SK-N-SH treated with all-trans-retinoic acid at 6 μM for 48 hours (cell line): ENCODE measurements around the gene ATF6.
A peak's percentile ranks its signal among the peaks of the same experiment; 100 is the strongest.

ENCODE experiments used
- ATAC-seq: fragments of 200-7000 bp; cut with Tn5 transposase; 3 replicates; pipeline ENCODE4 v1.9.1; 2020; ENCODE audit warnings: mild to moderate bottlenecking, moderate library complexity
- ARNTL ChIP-seq: fragments of 450-650 bp; formaldehyde crosslinking; IDR thresholded peaks from 2 replicates; pipeline ENCODE4 v1.5.0; 2020; ENCODE audit warnings: low read depth, mild to moderate bottlenecking, moderate library complexity, borderline replicate concordance
- BACH2 ChIP-seq: fragments of 250-450 bp; sonication (Bioruptor Pico); IDR thresholded peaks from 2 replicates; pipeline ENCODE4 v1.9.0; 2021; ENCODE audit warnings: mild to moderate bottlenecking, borderline replicate concordance
- CSDC2 ChIP-seq: fragments of 250-450 bp; sonication (Bioruptor Pico); IDR thresholded peaks from 2 replicates; pipeline ENCODE4 v1.5.0; 2020; ENCODE audit warnings: mild to moderate bottlenecking, moderate library complexity
- ESRRG ChIP-seq: fragments of 250-450 bp; sonication (Bioruptor Pico); IDR thresholded peaks from 2 replicates; pipeline ENCODE4 v1.6.1; 2021; ENCODE audit warnings: mild to moderate bottlenecking
- GLIS3 ChIP-seq: fragments of 250-450 bp; sonication (Bioruptor Pico); IDR thresholded peaks from 2 replicates; pipeline ENCODE4 v1.5.0; 2020; ENCODE audit warnings: mild to moderate bottlenecking, moderate library complexity
- ISL1 ChIP-seq: fragments of 250-450 bp; sonication (Bioruptor Pico); IDR thresholded peaks from 2 replicates; pipeline ENCODE4 v2.1.2; 2022; ENCODE audit warnings: mild to moderate bottlenecking, moderate library complexity
- OSR1 ChIP-seq: fragments of 250-450 bp; sonication (Bioruptor Pico); IDR thresholded peaks from 2 replicates; pipeline ENCODE4 v1.8.0; 2022; ENCODE audit warnings: moderate library complexity, mild to moderate bottlenecking, inconsistent platforms
- PPARA ChIP-seq: fragments of 250-450 bp; sonication (Bioruptor Pico); IDR thresholded peaks from 2 replicates; pipeline ENCODE4 v1.5.0; 2020; ENCODE audit warnings: mild to moderate bottlenecking, borderline replicate concordance
- RARB ChIP-seq: fragments of 250-450 bp; sonication (Bioruptor Pico); IDR thresholded peaks from 2 replicates; pipeline ENCODE4 v1.8.0; 2021; ENCODE audit warnings: mild to moderate bottlenecking, moderate library complexity
- SNAI2 ChIP-seq: fragments of 250-450 bp; sonication (Bioruptor Pico); IDR thresholded peaks from 2 replicates; pipeline ENCODE4 v1.5.0; 2020; ENCODE audit warnings: mild to moderate bottlenecking, moderate library complexity
- TCF4 ChIP-seq: fragments of 250-450 bp; sonication (Bioruptor Pico); IDR thresholded peaks from 2 replicates; pipeline ENCODE4 v1.8.0; 2021; ENCODE audit warnings: mild to moderate bottlenecking, moderate library complexity, borderline replicate concordance
- TOX ChIP-seq: fragments of 250-450 bp; sonication (Bioruptor Pico); IDR thresholded peaks from 2 replicates; pipeline ENCODE4 v1.8.0; 2021; ENCODE audit warnings: mild to moderate bottlenecking, moderate library complexity, borderline replicate concordance
- ZC3H10 ChIP-seq: fragments of 250-450 bp; sonication (Bioruptor Pico); IDR thresholded peaks from 2 replicates; pipeline ENCODE4 v1.5.1; 2021; ENCODE audit warnings: mild to moderate bottlenecking, moderate library complexity
- ZFP3 ChIP-seq: fragments of 250-450 bp; sonication (Bioruptor Pico); IDR thresholded peaks from 2 replicates; pipeline ENCODE4 v1.5.0; 2020; ENCODE audit warnings: mild to moderate bottlenecking, moderate library complexity
- ZFP30 ChIP-seq: fragments of 450-650 bp; formaldehyde crosslinking; IDR thresholded peaks from 2 replicates; pipeline ENCODE4 v1.5.0; 2022; ENCODE audit warnings: mild to moderate bottlenecking, moderate library complexity
- ZNF565 ChIP-seq: fragments of 450-650 bp; formaldehyde crosslinking; conservative IDR thresholded peaks from 2 replicates; pipeline ENCODE4 v1.5.0; 2020; ENCODE audit warnings: low read depth, mild to moderate bottlenecking, moderate library complexity
- ZNF8 ChIP-seq: fragments of 450-650 bp; formaldehyde crosslinking; IDR thresholded peaks from 2 replicates; pipeline ENCODE4 v1.5.0; 2020; ENCODE audit warnings: mild to moderate bottlenecking, moderate library complexity
- TF ChIP-seq, protein P1 (sequence below): fragments of 250-450 bp; sonication (Bioruptor Pico); IDR thresholded peaks from 2 replicates; pipeline ENCODE4 v1.8.0; 2021; ENCODE audit warnings: low read depth, mild to moderate bottlenecking, moderate library complexity, borderline replicate concordance
- TF ChIP-seq, protein P2 (sequence below): fragments of 250-450 bp; sonication (Bioruptor Pico); IDR thresholded peaks from 2 replicates; pipeline ENCODE4 v1.5.1; 2020; ENCODE audit warnings: low read depth, mild to moderate bottlenecking, moderate library complexity
- TF ChIP-seq, protein P3 (sequence below): fragments of 250-450 bp; sonication (Bioruptor Pico); IDR thresholded peaks from 2 replicates; pipeline ENCODE4 v1.5.1; 2021; ENCODE audit warnings: mild to moderate bottlenecking, moderate library complexity
- TF ChIP-seq, protein P4 (sequence below): fragments of 250-450 bp; sonication (Bioruptor Pico); IDR thresholded peaks from 2 replicates; pipeline ENCODE4 v1.8.0; 2020; ENCODE audit warnings: mild to moderate bottlenecking, moderate library complexity, borderline replicate concordance

Gene ATF6

DNA sequence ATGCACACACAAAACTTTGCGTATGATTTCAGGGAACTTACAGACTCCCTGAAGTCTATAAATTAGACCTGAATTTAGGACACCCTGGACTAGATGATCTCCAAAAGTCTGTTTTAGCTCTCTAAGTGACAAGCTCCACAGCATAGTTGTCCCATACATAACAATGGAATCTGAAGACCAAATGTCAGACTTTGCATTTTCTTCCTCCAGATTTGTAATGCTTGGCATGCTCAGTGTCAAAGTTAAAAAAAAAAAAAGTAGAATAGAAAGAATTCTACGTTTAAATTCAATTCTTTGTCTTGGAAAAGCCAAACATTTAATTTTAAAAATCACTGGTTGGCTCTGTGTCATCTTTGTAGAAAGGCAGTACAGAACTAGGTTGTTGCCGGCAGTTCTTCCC, 190.8 kb downstream of the ATF6 start (continued):
- no peak for TF ChIP-seq ZNF565 (CRISPR knock-in tag)
- no peak for TF ChIP-seq OSR1
- TF ChIP-seq RARB (CRISPR knock-in tag), result no peak
- TF ChIP-seq, protein P1, sequence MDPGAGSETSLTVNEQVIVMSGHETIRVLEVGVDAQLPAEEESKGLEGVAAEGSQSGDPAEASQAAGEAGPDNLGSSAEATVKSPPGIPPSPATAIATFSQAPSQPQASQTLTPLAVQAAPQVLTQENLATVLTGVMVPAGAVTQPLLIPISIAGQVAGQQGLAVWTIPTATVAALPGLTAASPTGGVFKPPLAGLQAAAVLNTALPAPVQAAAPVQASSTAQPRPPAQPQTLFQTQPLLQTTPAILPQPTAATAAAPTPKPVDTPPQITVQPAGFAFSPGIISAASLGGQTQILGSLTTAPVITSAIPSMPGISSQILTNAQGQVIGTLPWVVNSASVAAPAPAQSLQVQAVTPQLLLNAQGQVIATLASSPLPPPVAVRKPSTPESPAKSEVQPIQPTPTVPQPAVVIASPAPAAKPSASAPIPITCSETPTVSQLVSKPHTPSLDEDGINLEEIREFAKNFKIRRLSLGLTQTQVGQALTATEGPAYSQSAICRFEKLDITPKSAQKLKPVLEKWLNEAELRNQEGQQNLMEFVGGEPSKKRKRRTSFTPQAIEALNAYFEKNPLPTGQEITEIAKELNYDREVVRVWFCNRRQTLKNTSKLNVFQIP (CRISPR knock-in tag), result no peak
- TF ChIP-seq GLIS3 (CRISPR knock-in tag), result no peak
- TF ChIP-seq, protein P2, sequence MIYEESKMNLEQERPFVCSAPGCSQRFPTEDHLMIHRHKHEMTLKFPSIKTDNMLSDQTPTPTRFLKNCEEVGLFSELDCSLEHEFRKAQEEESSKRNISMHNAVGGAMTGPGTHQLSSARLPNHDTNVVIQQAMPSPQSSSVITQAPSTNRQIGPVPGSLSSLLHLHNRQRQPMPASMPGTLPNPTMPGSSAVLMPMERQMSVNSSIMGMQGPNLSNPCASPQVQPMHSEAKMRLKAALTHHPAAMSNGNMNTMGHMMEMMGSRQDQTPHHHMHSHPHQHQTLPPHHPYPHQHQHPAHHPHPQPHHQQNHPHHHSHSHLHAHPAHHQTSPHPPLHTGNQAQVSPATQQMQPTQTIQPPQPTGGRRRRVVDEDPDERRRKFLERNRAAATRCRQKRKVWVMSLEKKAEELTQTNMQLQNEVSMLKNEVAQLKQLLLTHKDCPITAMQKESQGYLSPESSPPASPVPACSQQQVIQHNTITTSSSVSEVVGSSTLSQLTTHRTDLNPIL (CRISPR knock-in tag), result no peak
- TF ChIP-seq PPARA (CRISPR knock-in tag), result no peak
- no peak for TF ChIP-seq TCF4 (CRISPR knock-in tag)
- TF ChIP-seq ARNTL, result no peak

DNA sequence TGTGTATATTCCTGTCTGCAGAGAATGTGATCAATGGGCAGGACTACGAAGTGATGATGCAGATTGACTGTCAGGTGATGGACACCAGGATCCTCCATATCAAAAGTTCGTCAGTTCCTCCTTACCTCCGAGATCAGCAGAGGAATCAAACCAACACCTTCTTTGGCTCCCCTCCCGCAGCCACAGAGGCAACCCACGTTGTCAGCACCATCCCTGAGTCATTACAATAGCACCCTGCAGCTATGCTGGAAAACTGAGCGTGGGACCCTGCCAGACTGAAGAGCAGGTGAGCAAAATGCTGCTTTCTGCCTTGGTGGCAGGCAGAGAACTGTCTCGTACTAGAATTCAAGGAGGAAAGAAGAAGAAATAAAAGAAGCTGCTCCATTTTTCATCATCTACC, 192.3 kb downstream of the ATF6 start:
- no peak for ATAC-seq
- TF ChIP-seq ARNTL (no peak), TCF4 (CRISPR knock-in tag) (no peak), ZNF8 (CRISPR knock-in tag) (no peak), TOX (no peak), ESRRG (CRISPR knock-in tag) (no peak), OSR1 (no peak), ZFP3 (CRISPR knock-in tag) (no peak), RARB (CRISPR knock-in tag) (no peak), ZC3H10 (CRISPR knock-in tag) (no peak), CSDC2 (no peak), BACH2 (no peak), ZNF565 (CRISPR knock-in tag) (no peak), PPARA (CRISPR knock-in tag) (no peak), ISL1 (CRISPR knock-in tag) (no peak), SNAI2 (no peak)
- TF ChIP-seq, protein P3, sequence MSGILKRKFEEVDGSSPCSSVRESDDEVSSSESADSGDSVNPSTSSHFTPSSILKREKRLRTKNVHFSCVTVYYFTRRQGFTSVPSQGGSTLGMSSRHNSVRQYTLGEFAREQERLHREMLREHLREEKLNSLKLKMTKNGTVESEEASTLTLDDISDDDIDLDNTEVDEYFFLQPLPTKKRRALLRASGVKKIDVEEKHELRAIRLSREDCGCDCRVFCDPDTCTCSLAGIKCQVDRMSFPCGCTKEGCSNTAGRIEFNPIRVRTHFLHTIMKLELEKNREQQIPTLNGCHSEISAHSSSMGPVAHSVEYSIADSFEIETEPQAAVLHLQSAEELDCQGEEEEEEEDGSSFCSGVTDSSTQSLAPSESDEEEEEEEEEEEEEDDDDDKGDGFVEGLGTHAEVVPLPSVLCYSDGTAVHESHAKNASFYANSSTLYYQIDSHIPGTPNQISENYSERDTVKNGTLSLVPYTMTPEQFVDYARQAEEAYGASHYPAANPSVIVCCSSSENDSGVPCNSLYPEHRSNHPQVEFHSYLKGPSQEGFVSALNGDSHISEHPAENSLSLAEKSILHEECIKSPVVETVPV, result no peak
- TF ChIP-seq, protein P4, sequence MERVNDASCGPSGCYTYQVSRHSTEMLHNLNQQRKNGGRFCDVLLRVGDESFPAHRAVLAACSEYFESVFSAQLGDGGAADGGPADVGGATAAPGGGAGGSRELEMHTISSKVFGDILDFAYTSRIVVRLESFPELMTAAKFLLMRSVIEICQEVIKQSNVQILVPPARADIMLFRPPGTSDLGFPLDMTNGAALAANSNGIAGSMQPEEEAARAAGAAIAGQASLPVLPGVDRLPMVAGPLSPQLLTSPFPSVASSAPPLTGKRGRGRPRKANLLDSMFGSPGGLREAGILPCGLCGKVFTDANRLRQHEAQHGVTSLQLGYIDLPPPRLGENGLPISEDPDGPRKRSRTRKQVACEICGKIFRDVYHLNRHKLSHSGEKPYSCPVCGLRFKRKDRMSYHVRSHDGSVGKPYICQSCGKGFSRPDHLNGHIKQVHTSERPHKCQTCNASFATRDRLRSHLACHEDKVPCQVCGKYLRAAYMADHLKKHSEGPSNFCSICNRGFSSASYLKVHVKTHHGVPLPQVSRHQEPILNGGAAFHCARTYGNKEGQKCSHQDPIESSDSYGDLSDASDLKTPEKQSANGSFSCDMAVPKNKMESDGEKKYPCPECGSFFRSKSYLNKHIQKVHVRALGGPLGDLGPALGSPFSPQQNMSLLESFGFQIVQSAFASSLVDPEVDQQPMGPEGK (CRISPR knock-in tag), result no peak
- TF ChIP-seq, protein P2 (CRISPR knock-in tag), result no peak

DNA sequence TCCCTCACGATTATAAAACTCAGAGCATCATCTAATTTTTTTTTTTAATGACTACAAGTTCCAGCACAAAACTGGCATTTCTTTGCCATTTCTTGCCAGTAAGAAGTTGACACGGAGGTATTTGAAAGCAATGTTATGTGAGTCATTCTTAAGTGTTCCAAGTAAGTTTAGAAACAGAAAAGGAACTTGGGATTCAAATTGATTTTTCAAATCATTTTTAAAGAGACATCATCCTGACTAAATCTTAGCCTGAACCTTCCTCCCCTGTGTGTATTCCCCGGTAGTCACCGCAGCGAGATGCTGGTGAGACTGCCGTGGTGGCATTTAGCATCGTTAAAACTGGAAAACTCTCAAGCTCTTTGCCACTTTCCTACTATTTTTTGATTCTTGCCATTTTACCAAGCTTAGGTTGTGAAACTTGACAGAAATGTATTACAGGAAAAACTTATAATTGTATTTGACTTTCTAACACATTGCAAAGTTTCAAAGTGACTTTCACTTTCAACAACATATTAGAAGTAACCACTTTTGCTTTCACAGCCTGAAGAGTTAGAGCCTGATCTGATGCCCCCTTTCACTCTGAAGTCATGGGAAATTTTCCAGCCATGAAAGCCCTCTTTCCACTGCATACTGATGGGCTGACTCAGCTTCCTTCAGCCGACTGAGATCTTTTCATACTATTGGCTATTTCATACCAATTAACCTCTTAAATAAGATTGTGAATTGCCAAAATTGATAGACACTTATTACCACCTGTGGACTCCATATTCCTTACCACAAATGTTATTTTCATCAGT, 196.2 kb downstream of the ATF6 start:
- TF ChIP-seq, protein P3, result no peak
- TF ChIP-seq ZFP30, result no peak
- peak; percentile 32; the same call in 1 of the 2 replicates for TF ChIP-seq ZC3H10 (CRISPR knock-in tag)
- TF ChIP-seq PPARA (CRISPR knock-in tag), result no peak
- TF ChIP-seq TOX, result peak; percentile 61; the same call in 1 of the 2 replicates
- 0 out of 2 replicates have a peak, but pooled peaks have one; percentile 39 for TF ChIP-seq RARB (CRISPR knock-in tag)
- no peak for TF ChIP-seq ARNTL
- no peak for TF ChIP-seq ZNF565 (CRISPR knock-in tag)
- no peak; the same call in 1 of the 2 replicates for TF ChIP-seq OSR1
- TF ChIP-seq, all 23 proteins: peak for 3
- peak; percentile 90 for ATAC-seq
